Heart right ventricle (tissue), 16 donors: ENCODE measurements around the gene ABR. TPM values are rescaled to one million over a fixed set of nuclear protein-coding genes. Genes with fewer than 3 reads are reported as not detected.
"Not testable (repeated sequence)": the region's sequence is repeated elsewhere in the genome, so short reads cannot be mapped to it uniquely, and the experiment has no call there.

ENCODE experiments used
- ATAC-seq, 8 donors: fragments of 200-7000 bp; cut with Tn5 transposase; one replicate each; pipeline ENCODE4 v1.9.1; 2020; ENCODE audit warnings: mild to moderate bottlenecking in 8 of 8, moderate library complexity in 8 of 8, moderate number of reproducible peaks in 1 of 8
- DNase-seq, 2 donors: peaks; one replicate each; pipeline ENCODE4 v3.0.0-alpha.2; 2020
- H3K27ac ChIP-seq, 10 donors: fragments of 200-600 bp; sonication (generic) in 2 of 10; one replicate each; pipeline versions ENCODE4 v1.5.0 to v1.8.0; 2020 to 2022; ENCODE audit warnings: mild to moderate bottlenecking in 3 of 10
- H3K27me3 ChIP-seq, 7 donors: fragments of 200-600 bp; one replicate each; pipeline ENCODE4 v1.8.0; 2021 to 2022; ENCODE audit warnings: mild to moderate bottlenecking in 2 of 7
- H3K36me3 ChIP-seq, 9 donors: fragments of 200-600 bp; sonication (generic) in 1 of 9; one replicate each; pipeline versions ENCODE4 v1.5.0 to v1.8.0; 2020 to 2022; ENCODE audit warnings: mild to moderate bottlenecking in 2 of 9
- H3K4me1 ChIP-seq, 9 donors: fragments of 200-600 bp; sonication (generic) in 1 of 9; one replicate each; pipeline versions ENCODE4 v1.5.0 to v1.8.0; 2020 to 2022; ENCODE audit warnings: mild to moderate bottlenecking in 4 of 9
- H3K4me3 ChIP-seq, 10 donors: fragments of 200-600 bp; sonication (generic) in 2 of 10; one replicate each; pipeline versions ENCODE4 v1.5.0 to v1.8.0; 2020 to 2022; ENCODE audit warnings: mild to moderate bottlenecking in 7 of 10, moderate library complexity in 2 of 10
- H3K9me3 ChIP-seq, 11 donors: fragments of 200-600 bp in 10 of 11; sonication (generic) in 2 of 11; one replicate each; pipeline versions ENCODE4 v1.5.0 to v1.8.0; 2013 to 2022; ENCODE audit warnings: mild to moderate bottlenecking in 2 of 11, control low read depth in 1 of 11, moderate library complexity in 1 of 11
- CTCF ChIP-seq, 9 donors: fragments of 200-600 bp; sonication (generic) in 2 of 9; IDR thresholded peaks; one replicate each; pipeline versions ENCODE4 v1.5.0 to v1.8.0; 2021 to 2022; ENCODE audit warnings: antibody characterized with exemption in 9 of 9, mild to moderate bottlenecking in 5 of 9, moderate library complexity in 1 of 9
- WGBS, 2 donors: extraction: QIAGEN DNeasy Blood & Tissue Kit; methylation state at CpG; one replicate each; pipeline ENCODE4 v1.1.7; 2013; ENCODE audit warnings: inconsistent platforms in 1 of 2; 5-methylcytosine and 5-hydroxymethylcytosine counted together
- intact Hi-C, 10 donors: fragments of 100-400 bp; cut with DNase I; formaldehyde crosslinking; loops; one replicate each; pipeline versions ENCODE4 v1.11.1 to v1.14.2; 2022
- polyA plus RNA-seq, 2 donors: library from polyadenylated mRNA; stranded (reverse); fragments of 200-250 nt; gene quantifications; one replicate each; pipeline ENCODE4 v1.2.3, GENCODE V29; 2013
- total RNA-seq, 10 donors: library from RNA; stranded (reverse); fragmentation: NEBNext Ultra II Directional in 3 of 10; extraction: Animal tissue kit (Norgen Biotek cat#: 25700) in 3 of 10; gene quantifications; one replicate each; pipeline versions ENCODE4 v1.2.1 to v1.2.4, GENCODE V29; 2021 to 2023
- donor health status: Arrhythmogenic right ventricular cardiomyopathy.
- donor health status: ischemic (EF 13 %, LVEDD 7.1; RV severe dilation, severe dysfunction).
- donor health status: healthy with polysubstance abuse.
- donor health status: DM: no; HTN: yes; CAD: no.
- donor health status: DM: no; HTN: no; CAD: no.
- donor health status: ischemic (EF 25% LVEDD 6.9; RV normal size, moderate dysfunction).
- donor health status: ischemic (EF 25% LVEDD 5.7; RV mildly dilated, moderate dysfunction).
- donor health status: healthy.
- donor health status: DM: yes; HTN: yes; CAD: no.
- donor health status: Ischemic cardiomyopathy.
- donor health status: ischemic (EF 35%, LVEDD 5.7; RV mildly dilated, moderate dysfunction).
- donor health status: nonischemic (EF 11% LVEDD 7.7; RV severe dilation, severe dysfunction).
- donor health status: DM: yes; HTN: yes; CAD: no.
- donor health status: PGD.
- donor health status: ischemic (EF 29% LVEDD 5.4; RV normal size, mild dysfunction).
- donor health status: nonischemic (EF 23%, LVEDD 6.1; RV moderate dilation, normal function).

Gene ABR
- total and polyA plus RNA-seq, 12 donors = 49.1 to 173 (median 143) TPM

- peaks cover 0 to 52% (median 11%) of the 10 kb centered on the region in 9 donors for H3K36me3 ChIP-seq
- DNase-seq = peak in 1 of 2 donors; percentile 14
- ATAC-seq = peak in 1 of 8 donors; percentile 20
- no peak overlapping the region for H3K4me3 ChIP-seq
- H3K27me3 ChIP-seq = no peaks in the 10 kb centered on the region
- intact Hi-C loops = loop anchor here in 3 of 10 donors (5.0 to 10.0 kb wide), 3 partner anchors 36 to 253 kb away; no protein-coding TSS in a partner anchor
- H3K9me3 ChIP-seq = no peaks in the 10 kb centered on the region
- H3K27ac ChIP-seq = peak overlapping the region; percentile 42 to 95 (median 83)
- H3K4me1 ChIP-seq = peaks cover 8 to 60% (median 43%) of the 10 kb centered on the region in 9 donors
- WGBS, 2 donors = 63 to 73% methylated on average over 20 of the region's 20 CpGs
- TF ChIP-seq CTCF (IDR thresholded peaks at IDR 0.05) = no peak
These were observed 131.8 kb downstream of the ABR start for GRCh38 chr17:1047879-1048470.

GRCh38 chr17:1047177-1047878, 132.5 kb downstream of the ABR start:
- Histone ChIP-seq H3K9me3 (no peaks in the 10 kb centered on the region), H3K4me1 (peaks cover 10 to 66% (median 49%) of the 10 kb centered on the region in 9 donors), H3K27me3 (no peaks in the 10 kb centered on the region), H3K27ac (peak overlapping the region; percentile 42 to 95 (median 83)), H3K36me3 (peaks cover 0 to 57% (median 11%) of the 10 kb centered on the region in 9 donors), H3K4me3 (no peak overlapping the region)
- DNase-seq = peak; percentile 72
- WGBS, 2 donors = 40 to 53% methylated on average over 21 of the region's 21 CpGs
- peak; percentile 13 to 81 (median 66) for ATAC-seq
- TF ChIP-seq CTCF (IDR thresholded peaks at IDR 0.05) = peak in 4 of 9 donors; percentile 19 to 37 (median 28)
- intact Hi-C loops = loop anchor here in 3 of 10 donors (5.0 to 10.0 kb wide), 3 partner anchors 35 to 253 kb away; no protein-coding TSS in a partner anchor

DNA sequence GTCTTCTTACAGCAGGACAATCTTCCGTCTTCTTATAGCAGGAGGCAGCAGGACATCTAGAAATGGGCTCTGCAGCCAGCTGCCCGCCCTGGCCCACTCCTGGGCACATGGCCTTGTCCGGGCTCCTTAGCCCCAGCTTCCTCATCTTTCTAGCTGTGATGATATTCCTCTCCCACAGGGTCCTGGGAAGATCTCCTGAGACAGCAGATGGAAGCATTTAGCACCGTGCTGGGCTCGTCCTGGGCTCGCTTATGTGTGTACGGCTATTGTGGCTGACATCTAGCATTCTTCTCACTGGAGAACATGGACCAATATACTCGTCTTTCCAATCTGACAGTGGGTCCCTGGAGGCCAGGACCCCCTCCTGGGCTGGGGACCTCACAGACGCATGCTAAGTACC, 134.3 kb downstream of the ABR start:
- Histone ChIP-seq H3K9me3 (no peaks in the 10 kb centered on the region), H3K27me3 (no peaks in the 10 kb centered on the region), H3K27ac (peak overlapping the region in 8 of 10 donors; percentile 10 to 95 (median 88)), H3K4me3 (no peak overlapping the region), H3K36me3 (peaks cover 0 to 66% (median 11%) of the 10 kb centered on the region in 9 donors), H3K4me1 (peaks cover 13 to 82% (median 55%) of the 10 kb centered on the region in 9 donors)
- no peak for TF ChIP-seq CTCF (IDR thresholded peaks at IDR 0.05)
- intact Hi-C loops = loop anchor here in 4 of 10 donors (2.0 to 10.0 kb wide), 4 partner anchors 33 to 251 kb away; partner anchors contain the start of gene TIMM22 (in 1 of the 4)
- no peak for ATAC-seq
- 79 to 84% methylated on average over 9 of the region's 9 CpGs for WGBS, 2 donors
- DNase-seq = peak in 1 of 2 donors; percentile 18

DNA sequence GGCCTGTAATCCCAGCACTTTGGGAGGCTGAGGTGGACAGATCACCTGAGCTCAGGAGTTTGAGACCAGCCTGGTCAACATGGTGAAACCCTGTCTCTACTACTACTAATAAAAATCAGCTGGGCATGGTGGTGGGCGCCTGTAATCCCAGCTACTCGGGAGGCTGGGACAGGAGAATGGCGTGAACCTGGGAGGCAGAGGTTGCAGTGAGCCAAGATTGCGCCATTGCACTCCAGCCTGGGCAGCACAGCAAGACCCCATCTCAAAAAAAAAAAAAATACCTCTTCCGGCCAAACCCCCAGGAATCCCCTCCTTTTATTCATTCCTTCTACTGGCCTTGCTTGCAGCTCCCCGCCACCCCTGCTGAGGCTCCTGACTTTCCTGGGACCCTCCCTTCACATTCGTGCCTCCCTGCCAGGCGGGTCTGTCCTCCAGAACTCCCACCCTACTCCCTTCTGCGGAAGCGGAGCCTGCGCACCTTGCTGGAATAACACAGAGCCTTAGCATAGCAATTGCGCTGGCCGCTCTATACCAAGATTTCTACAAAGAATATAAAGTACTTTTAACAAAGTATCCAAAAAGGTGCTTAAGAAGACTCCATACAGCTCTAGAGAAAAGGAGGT, 135.3 kb downstream of the ABR start:
- H3K4me1 ChIP-seq = peaks cover 23 to 91% (median 64%) of the 10 kb centered on the region in 9 donors
- H3K9me3 ChIP-seq, ATAC-seq, H3K27me3 ChIP-seq: not testable (repeated sequence)
- WGBS, 2 donors = 84 to 85% methylated on average over 12 to 13 of the region's 13 CpGs
- H3K36me3 ChIP-seq = peaks cover 0 to 56% (median 4%) of the 10 kb centered on the region in 9 donors
- H3K27ac ChIP-seq = peak overlapping the region; percentile 79 to 95 (median 86)
- intact Hi-C loops = loop anchor here in 7 of 10 donors (2.0 to 10.0 kb wide), 5 partner anchors 32 to 250 kb away; partner anchors contain the start of gene TIMM22 (in 1 of the 7)
- DNase-seq = peak in 1 of 2 donors; percentile 10
- peak overlapping the region in 6 of 10 donors; percentile 18 to 46 (median 37) for H3K4me3 ChIP-seq
